Coronary artery (tissue), 2 donors: ENCODE measurements around the gene GNAI3.

ENCODE experiments used
- DNase-seq: peaks from one replicate; pipeline ENCODE4 v3.0.0-alpha.2; 2017; ENCODE audit warnings: low spot score
- H3K27ac ChIP-seq, 2 donors: fragments of 200-600 bp; sonication (generic); one replicate each; pipeline ENCODE4 v1.5.1; 2016 to 2019
- H3K4me3 ChIP-seq: fragments of 200-600 bp; sonication (generic); 2 replicates; pipeline ENCODE4 v1.5.1; 2016; ENCODE audit warnings: mild to moderate bottlenecking, moderate library complexity
- CTCF ChIP-seq: fragments of 200-600 bp; sonication (generic); IDR thresholded peaks from one replicate; pipeline ENCODE4 v1.5.1; 2019; ENCODE audit warnings: antibody characterized with exemption

Gene GNAI3

GRCh38 chr1:109611308-109611990 is 63.0 kb downstream of the GNAI3 start:
- no peak for DNase-seq
- no peak overlapping the region for H3K4me3 ChIP-seq
- TF ChIP-seq CTCF = no peak
- H3K27ac ChIP-seq = no peak overlapping the region

GRCh38 chr1:109613361-109614147 is 65.1 kb downstream of the GNAI3 start:
- Histone ChIP-seq H3K27ac (no peak overlapping the region), H3K4me3 (no peak overlapping the region)
- no peak for TF ChIP-seq CTCF
- DNase-seq = no peak

GRCh38 chr1:109615879-109616278 is 67.5 kb downstream of the GNAI3 start:
- no peak overlapping the region for H3K4me3 ChIP-seq
- TF ChIP-seq CTCF = no peak
- H3K27ac ChIP-seq = peak overlapping the region in 1 of 2 donors; percentile 57
- no peak for DNase-seq

GRCh38 chr1:109616391-109616790 is 68.0 kb downstream of the GNAI3 start:
- H3K4me3 ChIP-seq = no peak overlapping the region
- DNase-seq = no peak
- peak overlapping the region in 1 of 2 donors; percentile 57 for H3K27ac ChIP-seq
- TF ChIP-seq CTCF = no peak

- no peak for TF ChIP-seq CTCF
- H3K4me3 ChIP-seq = no peak overlapping the region
- H3K27ac ChIP-seq = peak overlapping the region in 1 of 2 donors; percentile 57
These were observed 68.9 kb downstream of the GNAI3 start for GRCh38 chr1:109617291-109617801.

GRCh38 chr1:109618661-109619575 is 70.5 kb downstream of the GNAI3 start:
- Histone ChIP-seq H3K27ac (peak overlapping the region; percentile 57 to 88), H3K4me3 (peak overlapping the region; percentile 73)
- no peak for TF ChIP-seq CTCF
- no peak for DNase-seq

More at GRCh38 chr1:109617291-109617801, 68.9 kb downstream of the GNAI3 start:
- no peak for DNase-seq
